MM.1S (cell line): Measurements from ENCODE around the gene STN1.

Source experiments
- DNase-seq: peaks from one replicate; pipeline ENCODE4 v3.0.0-alpha.2; 2015
- H2AFZ ChIP-seq: fragments of 300-600 bp; sonication (generic); 2 replicates; pipeline ENCODE4 v1.6.0; 2016; ENCODE audit warnings: antibody characterized with exemption, low read length
- H3F3A ChIP-seq: fragments of 300-600 bp; sonication (generic); 2 replicates; pipeline ENCODE4 v1.6.1; 2016; ENCODE audit warnings: mild to moderate bottlenecking, antibody characterized with exemption, low read length, moderate library complexity, mixed read lengths; ENCODE audit not compliant: insufficient read depth
- H3K27ac ChIP-seq: fragments of 300-600 bp; sonication (generic); 2 replicates; pipeline ENCODE4 v1.5.1; 2016; ENCODE audit warnings: mild to moderate bottlenecking, low read length
- H3K27me3 ChIP-seq: fragments of 300-600 bp; sonication (generic); replicated peaks from 2 replicates; pipeline ENCODE4 v1.6.0; 2016; ENCODE audit warnings: low read length; ENCODE audit not compliant: insufficient read depth
- H3K36me3 ChIP-seq: fragments of 300-600 bp; sonication (generic); replicated peaks from 2 replicates; pipeline ENCODE4 v1.6.1; 2016; ENCODE audit warnings: mild to moderate bottlenecking, low read length, mixed read lengths; ENCODE audit not compliant: insufficient read depth
- H3K4me1 ChIP-seq: fragments of 300-600 bp; sonication (generic); 2 replicates; pipeline ENCODE4 v1.6.1; 2016; ENCODE audit warnings: low read length, mixed read lengths
- H3K4me2 ChIP-seq: fragments of 300-600 bp; sonication (generic); 2 replicates; pipeline ENCODE4 v1.6.0; 2016; ENCODE audit warnings: low read depth, low read length
- H3K4me3 ChIP-seq: fragments of 300-600 bp; sonication (generic); 2 replicates; pipeline ENCODE4 v1.5.1; 2016; ENCODE audit warnings: low read length, mixed read lengths
- H3K79me2 ChIP-seq: fragments of 300-600 bp; sonication (generic); 2 replicates; pipeline ENCODE4 v1.6.1; 2016; ENCODE audit warnings: mixed run types, low read length, mixed read lengths
- H3K9ac ChIP-seq: fragments of 300-600 bp; sonication (generic); 2 replicates; pipeline ENCODE4 v1.6.1; 2016; ENCODE audit warnings: low read length, mixed read lengths
- H3K9me2 ChIP-seq: fragments of 300-600 bp; sonication (generic); replicated peaks from 2 replicates; pipeline ENCODE4 v1.6.1; 2016; ENCODE audit warnings: mild to moderate bottlenecking, low read length, mixed read lengths; ENCODE audit not compliant: insufficient read depth
- H3K9me3 ChIP-seq: fragments of 300-600 bp; sonication (generic); replicated peaks from 2 replicates; pipeline ENCODE4 v1.6.1; 2016; ENCODE audit warnings: mild to moderate bottlenecking, low read length, mixed read lengths; ENCODE audit not compliant: insufficient read depth
- H4K20me1 ChIP-seq: fragments of 300-600 bp; sonication (generic); 2 replicates; pipeline ENCODE4 v1.6.1; 2016; ENCODE audit warnings: mild to moderate bottlenecking, low read length, moderate library complexity, mixed read lengths; ENCODE audit not compliant: insufficient read depth
- EZH2 ChIP-seq: fragments of 300-600 bp; sonication (generic); optimal IDR thresholded peaks from 2 replicates; pipeline ENCODE3; 2017; ENCODE audit warnings: low read depth, mild to moderate bottlenecking, antibody characterized with exemption, low read length, mixed read lengths
- EZH2phosphoT487 ChIP-seq: fragments of 300-600 bp; sonication (generic); IDR thresholded peaks from 2 replicates; pipeline ENCODE4 v1.6.1; 2018; ENCODE audit warnings: antibody characterized with exemption, low read length
- TF ChIP-seq, protein P1 (sequence below): fragments of 300-600 bp; sonication (generic); IDR thresholded peaks from 2 replicates; pipeline ENCODE4 v1.5.1; 2016; ENCODE audit warnings: antibody characterized with exemption, low read length, mixed read lengths

The STN1 gene

DNA sequence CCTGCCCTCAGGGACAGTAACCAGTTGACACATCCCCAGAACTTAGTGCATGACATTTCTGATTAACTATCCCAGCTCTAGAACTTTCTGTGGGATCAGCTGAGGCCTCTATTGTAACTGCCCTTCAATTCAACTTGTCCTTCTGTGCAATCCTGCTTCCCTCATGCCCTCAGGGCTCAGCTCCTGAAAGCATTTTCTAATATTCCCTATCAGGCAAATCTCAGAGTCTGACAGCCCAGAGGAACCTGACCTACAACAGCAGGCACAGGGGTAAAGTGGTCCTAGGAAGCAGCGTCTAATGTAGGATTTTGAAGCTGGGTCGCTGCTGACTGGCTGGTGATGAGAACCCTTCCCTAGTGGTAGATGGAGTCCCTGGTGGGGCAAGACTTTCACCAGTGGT, 13.6 kb upstream of the STN1 start:
- no peaks in the 10 kb centered on the region for H3K27me3 ChIP-seq
- no peaks in the 10 kb centered on the region for H4K20me1 ChIP-seq
- no peaks in the 10 kb centered on the region for H3K4me1 ChIP-seq
- DNase-seq = no peak
- no peak overlapping the region for H2AFZ ChIP-seq
- H3K4me3 ChIP-seq = no peak overlapping the region
- no peak for TF ChIP-seq EZH2phosphoT487
- TF ChIP-seq, protein P1, sequence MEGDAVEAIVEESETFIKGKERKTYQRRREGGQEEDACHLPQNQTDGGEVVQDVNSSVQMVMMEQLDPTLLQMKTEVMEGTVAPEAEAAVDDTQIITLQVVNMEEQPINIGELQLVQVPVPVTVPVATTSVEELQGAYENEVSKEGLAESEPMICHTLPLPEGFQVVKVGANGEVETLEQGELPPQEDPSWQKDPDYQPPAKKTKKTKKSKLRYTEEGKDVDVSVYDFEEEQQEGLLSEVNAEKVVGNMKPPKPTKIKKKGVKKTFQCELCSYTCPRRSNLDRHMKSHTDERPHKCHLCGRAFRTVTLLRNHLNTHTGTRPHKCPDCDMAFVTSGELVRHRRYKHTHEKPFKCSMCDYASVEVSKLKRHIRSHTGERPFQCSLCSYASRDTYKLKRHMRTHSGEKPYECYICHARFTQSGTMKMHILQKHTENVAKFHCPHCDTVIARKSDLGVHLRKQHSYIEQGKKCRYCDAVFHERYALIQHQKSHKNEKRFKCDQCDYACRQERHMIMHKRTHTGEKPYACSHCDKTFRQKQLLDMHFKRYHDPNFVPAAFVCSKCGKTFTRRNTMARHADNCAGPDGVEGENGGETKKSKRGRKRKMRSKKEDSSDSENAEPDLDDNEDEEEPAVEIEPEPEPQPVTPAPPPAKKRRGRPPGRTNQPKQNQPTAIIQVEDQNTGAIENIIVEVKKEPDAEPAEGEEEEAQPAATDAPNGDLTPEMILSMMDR = no peak
- TF ChIP-seq EZH2 = no peak
- no peaks in the 10 kb centered on the region for H3K79me2 ChIP-seq
- H3K9me2 ChIP-seq = no peaks in the 10 kb centered on the region
- no peak overlapping the region for H3K9ac ChIP-seq
- no peak overlapping the region for H3K27ac ChIP-seq
- no peaks in the 10 kb centered on the region for H3K9me3 ChIP-seq
- H3F3A ChIP-seq = no peaks in the 10 kb centered on the region
- no peaks in the 10 kb centered on the region for H3K36me3 ChIP-seq
- no peak overlapping the region for H3K4me2 ChIP-seq

DNA sequence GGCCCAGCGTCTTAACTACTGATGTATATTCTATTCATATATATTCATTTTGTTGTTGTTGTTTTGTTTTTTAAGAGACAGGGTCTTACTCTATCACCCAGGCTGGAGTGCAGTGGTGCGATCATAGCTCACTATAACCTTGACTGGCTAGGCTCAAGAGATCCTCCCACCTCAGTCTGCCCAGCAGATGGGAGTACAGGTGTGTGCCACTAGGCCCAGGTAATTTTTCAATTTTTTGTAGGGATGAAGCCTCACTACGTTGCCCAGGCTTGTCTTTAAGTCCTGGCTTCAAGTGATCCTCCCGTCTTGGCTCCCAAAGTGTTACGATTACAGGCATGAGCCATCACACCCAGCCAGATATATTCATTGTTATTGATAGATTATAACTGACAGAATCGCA, 12.9 kb upstream of the STN1 start:
- Histone ChIP-seq H3K79me2 (no peaks in the 10 kb centered on the region), H3K4me2 (no peak overlapping the region), H3K36me3 (no peaks in the 10 kb centered on the region), H3K27ac (no peak overlapping the region), H2AFZ (no peak overlapping the region), H3K9me3 (no peaks in the 10 kb centered on the region), H3K9me2 (no peaks in the 10 kb centered on the region), H3K4me1 (no peaks in the 10 kb centered on the region), H3K9ac (no peak overlapping the region), H3K27me3 (no peaks in the 10 kb centered on the region), H3K4me3 (no peak overlapping the region), H3F3A (no peaks in the 10 kb centered on the region), H4K20me1 (no peaks in the 10 kb centered on the region)
- TF ChIP-seq, protein P1 = no peak
- TF ChIP-seq EZH2 = no peak
- no peak for TF ChIP-seq EZH2phosphoT487
- no peak for DNase-seq

DNA sequence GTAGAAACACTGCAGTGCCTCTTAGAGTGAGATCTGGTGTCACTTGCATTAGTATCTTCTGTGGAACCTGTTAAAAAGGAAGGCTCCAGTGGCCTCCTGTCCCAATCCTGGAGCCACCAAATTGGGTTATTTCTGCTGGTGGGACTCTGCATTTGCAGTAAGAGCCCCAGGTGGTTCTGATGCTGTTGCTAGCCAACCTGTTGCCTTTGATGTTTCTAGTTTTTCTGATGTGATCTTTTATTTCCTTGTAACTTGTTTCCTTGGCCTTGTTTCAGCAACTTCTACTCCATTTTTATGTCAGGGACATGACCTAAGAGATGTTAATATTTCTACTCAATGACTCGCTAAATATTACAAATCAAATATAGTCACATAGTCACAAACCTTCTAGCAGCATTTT, 12.5 kb upstream of the STN1 start:
- H3K9me3 ChIP-seq = no peaks in the 10 kb centered on the region
- no peak for TF ChIP-seq EZH2
- TF ChIP-seq, protein P1 = no peak
- no peak for TF ChIP-seq EZH2phosphoT487
- no peaks in the 10 kb centered on the region for H3F3A ChIP-seq
- no peak for DNase-seq
- no peak overlapping the region for H3K4me2 ChIP-seq
- no peaks in the 10 kb centered on the region for H3K4me1 ChIP-seq
- no peak overlapping the region for H3K4me3 ChIP-seq
- H3K27me3 ChIP-seq = no peaks in the 10 kb centered on the region
- no peak overlapping the region for H3K9ac ChIP-seq
- H4K20me1 ChIP-seq = no peaks in the 10 kb centered on the region
- no peaks in the 10 kb centered on the region for H3K36me3 ChIP-seq
- no peak overlapping the region for H2AFZ ChIP-seq
- no peak overlapping the region for H3K27ac ChIP-seq
- no peaks in the 10 kb centered on the region for H3K79me2 ChIP-seq
- no peaks in the 10 kb centered on the region for H3K9me2 ChIP-seq
